GM12878 (cell line): ENCODE measurements around the gene NFATC1.

Experiments
- CBFB ChIP-seq: IDR thresholded peaks from 2 replicates; pipeline ENCODE4 v1.6.1; 2016; ENCODE audit warnings: antibody characterized with exemption, low read depth
- FOXM1 ChIP-seq: IDR thresholded peaks from 2 replicates; pipeline ENCODE4 v1.6.1; 2012; ENCODE audit warnings: low read depth, mild to moderate bottlenecking, inconsistent platforms, low read length, moderate library complexity
- POLR2A ChIP-seq: IDR thresholded peaks from 2 replicates; pipeline ENCODE4 v1.6.1; 2011; ENCODE audit warnings: low read depth, mild to moderate bottlenecking, low read length
- RAD21 ChIP-seq: IDR thresholded peaks from 2 replicates; pipeline ENCODE4 v1.6.1; 2011; ENCODE audit warnings: mild to moderate bottlenecking, low read depth, low read length, moderate library complexity; ENCODE audit not compliant: insufficient read depth
- SMC3 ChIP-seq: IDR thresholded peaks from 2 replicates; pipeline ENCODE4 v1.6.1; 2011; ENCODE audit warnings: low read length, improper control_type of control experiment, borderline replicate concordance
- SPI1 ChIP-seq: IDR thresholded peaks from 2 replicates; pipeline ENCODE4 v1.6.1; 2011; ENCODE audit warnings: low read depth, mild to moderate bottlenecking, low read length, moderate library complexity, borderline replicate concordance; ENCODE audit not compliant: insufficient read depth
- ZNF384 ChIP-seq: IDR thresholded peaks from 2 replicates; pipeline ENCODE4 v1.6.1; 2012; ENCODE audit warnings: low read depth, mild to moderate bottlenecking, low read length, improper control_type of control experiment, borderline replicate concordance
- TF ChIP-seq, protein P1 (sequence below): IDR thresholded peaks from 2 replicates; pipeline ENCODE4 v1.6.1; 2011; ENCODE audit warnings: low read depth, mild to moderate bottlenecking, low read length, moderate library complexity, borderline replicate concordance; ENCODE audit errors: extremely low read depth

- TF ChIP-seq, protein P1, sequence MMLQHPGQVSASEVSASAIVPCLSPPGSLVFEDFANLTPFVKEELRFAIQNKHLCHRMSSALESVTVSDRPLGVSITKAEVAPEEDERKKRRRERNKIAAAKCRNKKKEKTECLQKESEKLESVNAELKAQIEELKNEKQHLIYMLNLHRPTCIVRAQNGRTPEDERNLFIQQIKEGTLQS = no peak
- TF ChIP-seq RAD21 = no peak
- no peak for TF ChIP-seq POLR2A
- TF ChIP-seq SPI1 = no peak
- TF ChIP-seq FOXM1 = no peak
- no peak for TF ChIP-seq SMC3
- no peak for TF ChIP-seq ZNF384
- no peak for TF ChIP-seq CBFB
These were observed 40.0 kb upstream of the NFATC1 start for GRCh38 chr18:79355433-79356335.
